K562 (cell line): ENCODE measurements around the gene PHF11. TPM values are rescaled to one million over a fixed set of nuclear protein-coding genes. Genes with fewer than 3 reads are reported as not detected.

Source experiments
- AFF1 ChIP-seq, 2 experiments: fragments of 450-650 bp; IDR thresholded peaks; 2 replicates each; pipeline ENCODE4 v1.6.1; 2018; ENCODE audit warnings: mild to moderate bottlenecking in 2 of 2, low read depth in 1 of 2; ENCODE audit not compliant: partially characterized antibody in 2 of 2
- COPS2 ChIP-seq: fragments of 450-650 bp; conservative IDR thresholded peaks from 2 replicates; pipeline ENCODE4 v1.6.1; 2016; ENCODE audit warnings: mild to moderate bottlenecking, moderate library complexity
- CREB3 ChIP-seq: fragments of 450-650 bp; conservative IDR thresholded peaks from 2 replicates; pipeline ENCODE4 v1.6.1; 2016; ENCODE audit warnings: missing genetic modification characterization, low read depth, mild to moderate bottlenecking, missing compliant biosample characterization, moderate library complexity
- NR2C2 ChIP-seq, 2 experiments: fragments of 200-800 bp in 1 of 2; sonication (Bioruptor generic) in 1 of 2; sonication (generic) in 1 of 2; formaldehyde crosslinking in 1 of 2; IDR thresholded peaks; 2 replicates each; pipeline versions ENCODE4 v1.6.1 to v1.8.0; 2016 to 2022; ENCODE audit warnings: mild to moderate bottlenecking in 1 of 2, missing compliant biosample characterization in 1 of 2, missing genetic modification characterization in 1 of 2, missing genetic modification reagents in 1 of 2
- ZFX ChIP-seq: sonication (generic); formaldehyde crosslinking; IDR thresholded peaks from 2 replicates; pipeline ENCODE4 v1.8.0; 2022; ENCODE audit warnings: mild to moderate bottlenecking, missing genetic modification reagents, moderate library complexity
- polyA plus RNA-seq, 8 experiments: library from polyadenylated mRNA; depleted of rRNA in 4 of 8; stranded (reverse) in 5 of 8; unstranded in 3 of 8; fragments of >200 nt; fragmentation: Nextera tagmentation in 2 of 8; fragmentation: Illumina TruSeq in 1 of 8; extraction: Ambion mirVana in 2 of 8; extraction: Trizol in 1 of 8; gene quantifications; 2 replicates each; pipeline versions ENCODE4 v1.2.1 to v1.2.3, GENCODE V29; 2011 to 2014; ENCODE audit warnings: inconsistent platforms in 1 of 8, missing spikeins in 1 of 8
- total RNA-seq, 7 experiments: library from RNA; depleted of rRNA in 6 of 7; stranded (reverse); fragments of >200 nt in 6 of 7; fragmentation: Illumina TruSeq in 2 of 7; extraction: Trizol in 2 of 7; gene quantifications; 2 replicates each; pipeline versions ENCODE4 v1.2.1 to v1.2.3, GENCODE V29; 2011 to 2021; ENCODE audit warnings: low replicate concordance in 1 of 7

Gene PHF11
- total and polyA plus RNA-seq, 9 of the 15 experiments (the other 6 are each of a cell fraction or from before 2014, with no cell fraction given) = 1.9 to 7.0 (median 5.3) TPM

- TF ChIP-seq NR2C2 (CRISPR knock-in tag; IDR thresholded peaks at IDR 0.05) (no peak), NR2C2 (tag; IDR thresholded peaks at IDR 0.05) (no peak), CREB3 (tag) (no peak), AFF1 (IDR thresholded peaks at IDR 0.05; ENCODE audit: low read depth in 1 of 2, partially characterized antibody in 2 of 2) (no peak), COPS2 (no peak), ZFX (CRISPR knock-in tag) (no peak)
Observed at GRCh38 chr13:49550942-49551644, 55.3 kb downstream of the PHF11 start (continued).
